Upper lobe of left lung (tissue), 4 donors: ENCODE measurements around the gene KDM5A.

Source experiments
- CTCF ChIP-seq, 6 experiments: fragments of 450-650 bp in 4 of 6; fragments of 200-600 bp in 2 of 6; sonication (generic) in 2 of 6; IDR thresholded peaks; one replicate each; pipeline ENCODE4 v1.5.1; 2016 to 2019; ENCODE audit warnings: antibody characterized with exemption in 6 of 6
- POLR2A ChIP-seq, 4 donors: fragments of 450-650 bp; IDR thresholded peaks; one replicate each; pipeline ENCODE4 v1.5.1; 2016 to 2017; ENCODE audit warnings: antibody characterized with exemption in 4 of 4, mild to moderate bottlenecking in 2 of 4
- POLR2AphosphoS5 ChIP-seq, 2 donors: sonication (generic); formaldehyde crosslinking; IDR thresholded peaks; one replicate each; pipeline ENCODE4 v1.5.1; 2017; ENCODE audit warnings: antibody characterized with exemption in 2 of 2

- TF ChIP-seq POLR2A (IDR thresholded peaks at IDR 0.05) (peak in 1 of 4 donors; percentile 17), CTCF (IDR thresholded peaks at IDR 0.05) (no peak), POLR2AphosphoS5 (IDR thresholded peaks at IDR 0.05) (no peak)
Observed at GRCh38 chr12:262817-263216, 126.3 kb downstream of the KDM5A start, which contains the start of gene SLC6A13.
